Brain microvascular endothelial cell (primary cell): ENCODE results near the gene MND1.
A peak's percentile ranks its signal among the peaks of the same experiment; 100 is the strongest.

Source experiments
- DNase-seq: peaks from one replicate; pipeline ENCODE4 v3.0.0-alpha.2; 2020
- H3K27ac ChIP-seq: fragments of 250-450 bp; sonication (Bioruptor Pico); 2 replicates; pipeline ENCODE4 v1.5.1; 2020; ENCODE audit warnings: mild to moderate bottlenecking, moderate library complexity
- H3K27me3 ChIP-seq: fragments of 250-450 bp; sonication (Bioruptor Pico); replicated peaks from 2 replicates; pipeline ENCODE4 v1.5.1; 2020; ENCODE audit warnings: mild to moderate bottlenecking
- H3K36me3 ChIP-seq: fragments of 250-450 bp; sonication (Bioruptor Pico); replicated peaks from 2 replicates; pipeline ENCODE4 v1.5.1; 2020; ENCODE audit warnings: mild to moderate bottlenecking
- H3K4me3 ChIP-seq: 2 replicates; pipeline ENCODE4 v1.5.1; 2011; ENCODE audit warnings: low read depth, mild to moderate bottlenecking, control low read depth, low read length, moderate library complexity
- in situ Hi-C: cut with HindIII; loops from 2 replicates; pipeline ENCODE4 v1.10.0; 2017; ENCODE audit warnings: low sequenced_read_pairs, low pct_ligation_motif_present
- TF ChIP-seq, protein P1 (sequence below): IDR thresholded peaks from 2 replicates; pipeline ENCODE4 v1.5.1; 2011; ENCODE audit warnings: low read depth, mild to moderate bottlenecking, moderate library complexity, low read length, control low read depth, inconsistent platforms; ENCODE audit errors: missing control alignments

The MND1 gene

DNA sequence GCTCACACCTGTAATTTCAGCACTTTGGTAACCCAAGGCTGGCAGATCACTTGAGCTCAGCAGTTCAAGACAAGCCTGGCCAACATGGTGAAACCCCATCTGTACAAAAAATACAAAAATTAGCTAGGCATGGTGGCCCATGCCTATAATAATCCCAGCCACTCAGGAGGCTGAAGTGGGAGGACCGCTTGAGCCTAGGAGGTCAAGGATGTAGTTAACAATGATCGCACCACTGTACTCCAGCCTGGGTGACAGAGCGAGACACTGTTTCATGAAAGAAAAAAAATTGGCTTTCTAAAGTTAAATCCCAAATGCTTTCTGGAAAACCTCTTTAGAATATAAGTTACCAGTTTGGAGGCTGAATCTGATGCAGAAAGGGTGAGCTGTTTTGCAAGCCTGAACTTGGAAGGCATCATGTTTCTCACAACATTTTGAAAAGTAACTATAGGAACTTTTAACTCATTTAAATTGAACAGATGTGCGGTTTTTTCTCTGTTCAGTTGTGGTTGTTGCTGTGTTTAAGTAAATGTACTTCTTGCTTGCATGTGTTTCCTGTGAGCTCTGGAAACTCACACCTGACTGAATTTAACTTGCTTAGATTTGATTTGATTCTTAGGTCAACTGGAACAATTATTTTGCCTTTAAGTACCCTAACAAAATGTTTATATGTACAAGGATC is 81.9 kb downstream of the MND1 start:
- TF ChIP-seq, protein P1, sequence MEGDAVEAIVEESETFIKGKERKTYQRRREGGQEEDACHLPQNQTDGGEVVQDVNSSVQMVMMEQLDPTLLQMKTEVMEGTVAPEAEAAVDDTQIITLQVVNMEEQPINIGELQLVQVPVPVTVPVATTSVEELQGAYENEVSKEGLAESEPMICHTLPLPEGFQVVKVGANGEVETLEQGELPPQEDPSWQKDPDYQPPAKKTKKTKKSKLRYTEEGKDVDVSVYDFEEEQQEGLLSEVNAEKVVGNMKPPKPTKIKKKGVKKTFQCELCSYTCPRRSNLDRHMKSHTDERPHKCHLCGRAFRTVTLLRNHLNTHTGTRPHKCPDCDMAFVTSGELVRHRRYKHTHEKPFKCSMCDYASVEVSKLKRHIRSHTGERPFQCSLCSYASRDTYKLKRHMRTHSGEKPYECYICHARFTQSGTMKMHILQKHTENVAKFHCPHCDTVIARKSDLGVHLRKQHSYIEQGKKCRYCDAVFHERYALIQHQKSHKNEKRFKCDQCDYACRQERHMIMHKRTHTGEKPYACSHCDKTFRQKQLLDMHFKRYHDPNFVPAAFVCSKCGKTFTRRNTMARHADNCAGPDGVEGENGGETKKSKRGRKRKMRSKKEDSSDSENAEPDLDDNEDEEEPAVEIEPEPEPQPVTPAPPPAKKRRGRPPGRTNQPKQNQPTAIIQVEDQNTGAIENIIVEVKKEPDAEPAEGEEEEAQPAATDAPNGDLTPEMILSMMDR, result no peak
- no peak for DNase-seq
- in situ Hi-C loops, result no loop called here
- Histone ChIP-seq H3K27me3 (no peaks in the 10 kb centered on the region), H3K36me3 (no peaks in the 10 kb centered on the region), H3K27ac (no peak overlapping the region), H3K4me3 (no peak overlapping the region)

DNA sequence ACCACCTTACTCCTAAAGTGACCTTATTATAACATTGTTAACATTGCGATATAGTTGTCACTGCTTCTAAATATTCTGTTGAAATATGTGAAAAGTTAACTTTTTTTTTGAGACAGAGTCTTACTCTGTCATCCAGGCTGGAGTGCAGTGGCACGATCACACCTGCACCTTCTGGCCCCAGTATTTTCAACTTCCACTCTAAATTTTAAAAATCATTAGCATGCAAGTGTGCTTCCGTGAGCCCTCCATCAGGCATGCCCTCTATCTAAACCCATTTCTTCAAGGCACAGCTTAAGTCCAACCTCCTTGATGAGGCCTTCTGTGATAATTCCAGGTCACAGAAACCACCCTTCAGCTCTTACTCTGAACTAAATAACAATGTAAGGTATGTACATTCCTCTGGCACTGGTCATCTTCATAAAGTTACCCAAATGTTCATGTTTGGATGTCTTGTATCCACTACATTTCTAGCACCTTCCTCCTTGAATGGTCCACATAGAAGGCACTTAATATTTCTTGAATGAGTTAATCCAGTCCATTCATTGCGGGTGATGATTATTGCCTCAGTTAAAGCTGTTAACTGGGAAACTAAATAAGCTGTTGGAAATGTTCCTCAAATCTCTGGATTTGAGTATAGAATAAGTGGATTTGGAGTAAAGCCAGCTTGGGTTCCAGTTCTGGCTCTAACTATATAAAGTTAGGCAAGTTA is 83.0 kb downstream of the MND1 start:
- in situ Hi-C loops, result no loop called here
- Histone ChIP-seq H3K36me3 (no peaks in the 10 kb centered on the region), H3K27ac (no peak overlapping the region), H3K27me3 (no peaks in the 10 kb centered on the region), H3K4me3 (no peak overlapping the region)
- TF ChIP-seq, protein P1, result no peak
- no peak for DNase-seq

DNA sequence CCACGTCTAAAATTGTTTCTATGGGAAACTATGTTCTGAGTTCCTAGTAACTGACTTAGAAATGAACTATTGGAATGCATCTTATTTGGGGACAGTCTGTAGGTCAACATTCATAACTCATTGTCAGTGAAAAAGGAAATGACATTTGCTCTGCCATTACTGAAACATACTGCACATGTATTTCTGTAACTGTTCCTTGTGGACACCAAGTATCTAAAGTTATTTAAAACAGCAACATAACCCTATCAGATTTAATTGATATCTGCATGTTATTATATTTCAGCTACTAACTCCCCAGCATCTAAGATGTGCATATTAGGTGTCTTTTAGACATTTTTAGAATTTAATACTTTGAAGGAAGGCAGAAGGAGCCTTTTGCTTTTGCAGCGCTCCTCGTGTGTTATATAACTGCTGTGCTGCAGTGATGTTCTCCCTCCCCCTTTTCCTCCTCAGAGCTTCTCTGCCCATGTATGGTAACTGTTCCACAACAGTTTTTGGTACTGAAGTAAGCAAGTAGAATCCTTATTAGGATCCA is 84.5 kb downstream of the MND1 start:
- TF ChIP-seq, protein P1, result no peak
- H3K27me3 ChIP-seq, result no peaks in the 10 kb centered on the region
- no peak for DNase-seq
- no peak overlapping the region for H3K4me3 ChIP-seq
- no peaks in the 10 kb centered on the region for H3K36me3 ChIP-seq
- in situ Hi-C loops, result no loop called here
- H3K27ac ChIP-seq, result no peak overlapping the region

DNA sequence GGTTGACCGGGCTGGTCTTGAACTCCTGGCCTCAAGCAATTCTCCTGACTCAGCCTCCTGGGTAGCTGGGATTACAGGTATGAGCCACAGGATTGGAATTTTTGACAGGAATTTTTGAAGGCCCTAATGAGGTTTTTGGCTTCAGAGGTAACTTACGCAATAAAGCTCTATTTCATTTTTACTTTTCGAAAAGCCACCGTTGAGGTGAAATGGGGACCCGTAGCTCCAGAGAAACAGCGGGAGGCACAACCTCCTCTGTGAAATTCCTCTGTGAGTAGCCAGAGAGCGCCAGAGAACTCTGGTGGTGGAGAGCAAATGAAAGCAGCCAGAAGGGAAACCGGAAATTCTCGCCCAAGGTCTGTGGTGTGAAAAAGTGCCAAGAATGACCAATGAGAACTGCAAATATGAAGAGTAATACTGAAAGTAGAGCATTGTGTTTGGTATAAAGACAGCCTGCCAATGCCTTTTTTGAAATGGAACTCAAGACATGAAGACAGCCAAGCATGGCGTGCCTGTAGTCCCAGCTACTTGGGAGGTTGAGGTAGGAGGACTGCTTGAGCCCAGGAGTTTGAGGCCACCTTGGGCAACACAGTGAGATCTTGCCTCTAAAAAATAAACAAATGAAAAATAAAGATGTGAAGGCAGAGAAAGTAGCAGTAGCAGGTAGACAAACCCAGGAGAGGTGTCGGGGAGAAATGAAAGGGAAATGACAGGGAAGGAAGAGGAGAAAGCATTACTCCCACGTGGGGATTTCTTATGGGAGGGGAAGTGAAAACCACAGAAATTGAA is 88.7 kb downstream of the MND1 start:
- H3K4me3 ChIP-seq, result no peak overlapping the region
- in situ Hi-C loops, result no loop called here
- TF ChIP-seq, protein P1, result peak; percentile 67
- peak; percentile 78 for DNase-seq
- H3K27ac ChIP-seq, result no peak overlapping the region
- no peaks in the 10 kb centered on the region for H3K36me3 ChIP-seq
- no peaks in the 10 kb centered on the region for H3K27me3 ChIP-seq

DNA sequence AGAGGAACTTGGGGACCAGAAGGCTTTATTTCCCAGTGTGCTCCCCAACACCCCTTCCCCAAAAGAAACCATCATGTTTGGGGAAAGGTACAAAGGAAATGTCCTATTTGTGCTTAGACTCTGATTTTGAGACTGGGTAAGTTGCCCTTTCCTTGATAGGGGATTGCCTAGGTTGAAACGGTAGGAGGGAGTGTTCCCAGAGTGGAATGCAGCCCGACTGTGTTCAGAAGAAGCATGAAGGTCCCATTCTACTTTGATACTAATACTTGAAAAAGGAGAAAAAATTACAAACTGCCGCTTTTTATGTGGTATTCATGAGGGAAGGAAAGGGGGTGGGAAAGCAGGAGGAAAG is 89.2 kb downstream of the MND1 start:
- TF ChIP-seq, protein P1, result no peak
- in situ Hi-C loops, result no loop called here

More for the DNA sequence above, 89.2 kb downstream of the MND1 start:
- no peaks in the 10 kb centered on the region for H3K36me3 ChIP-seq
- no peak overlapping the region for H3K4me3 ChIP-seq
- no peaks in the 10 kb centered on the region for H3K27me3 ChIP-seq
- DNase-seq, result no peak
- H3K27ac ChIP-seq, result no peak overlapping the region
